ENCODE data around the gene SLC39A11. TPM values are rescaled to one million over a fixed set of nuclear protein-coding genes. Genes with fewer than 3 reads are reported as not detected.

The SLC39A11 gene
- total RNA-seq, 1 experiment from 2014 or later: 56.1 TPM

GRCh38 chr17:72810991-72811508, 281.4 kb downstream of the SLC39A11 start:
- H3K27ac ChIP-seq (ENCODE audit: low read length): no peak overlapping the region
- in situ Hi-C loops (cut with HindIII; ENCODE audit: low pct_unique_long_range_greater_than_20kb, low sequenced_read_pairs) (no loop called here), intact Hi-C loops (cut with micrococcal nuclease; ENCODE audit: unreplicated experiment) (no loop called here)
- ATAC-seq (no peak), DNase-seq (ENCODE audit: low read depth, low spot score) (no peak)
- H3K9me3 ChIP-seq (ENCODE audit: control insufficient read depth, insufficient read depth, low read depth, low read length): no peaks in the 10 kb centered on the region; the same call in 1 of the 2 replicates
- H3K36me3 ChIP-seq (ENCODE audit: control insufficient read depth, insufficient read depth, low read length): no peaks in the 10 kb centered on the region
- no peak for TF ChIP-seq POLR2AphosphoS5 (IDR thresholded peaks at IDR 0.05; ENCODE audit: low read depth, low read length)
- no peak for TF ChIP-seq TCF7L2 (IDR thresholded peaks at IDR 0.05; ENCODE audit: low read depth, low read length)
- no peak for TF ChIP-seq REST (IDR thresholded peaks at IDR 0.05; ENCODE audit: insufficient read depth in 1 of 2, low read depth in 2 of 2, low read length in 1 of 2)
- no peak for TF ChIP-seq SIN3A (IDR thresholded peaks at IDR 0.05; ENCODE audit: borderline replicate concordance, insufficient read depth, low read depth, low read length)
- TF ChIP-seq CTCF (IDR thresholded peaks at IDR 0.05): no peak
- POLR2A ChIA-PET: no interaction called here
- no peaks in the 10 kb centered on the region for H3K4me1 ChIP-seq (ENCODE audit: control insufficient read depth, insufficient read depth, low read length)
- CTCF ChIA-PET: no interaction called here
- H3K27me3 ChIP-seq (ENCODE audit: control insufficient read depth, insufficient read depth, low read length): no peaks in the 10 kb centered on the region
- no peak overlapping the region for H3K4me3 ChIP-seq (ENCODE audit: low read depth in 2 of 2, low read length in 2 of 2)
- BruUV-seq (replicated peaks): no TSS peak

- Histone ChIP-seq H3K9me3 (ENCODE audit: control insufficient read depth, insufficient read depth, low read depth, low read length) (no peaks in the 10 kb centered on the region), H3K4me1 (ENCODE audit: control insufficient read depth, insufficient read depth, low read length) (no peaks in the 10 kb centered on the region), H3K27ac (ENCODE audit: low read length) (no peak overlapping the region), H3K27me3 (ENCODE audit: control insufficient read depth, insufficient read depth, low read length) (no peaks in the 10 kb centered on the region), H3K4me3 (ENCODE audit: low read depth in 2 of 2, low read length in 2 of 2) (no peak overlapping the region), H3K36me3 (ENCODE audit: control insufficient read depth, insufficient read depth, low read length) (no peaks in the 10 kb centered on the region)
- ChIA-PET POLR2A (no interaction called here), CTCF (no interaction called here)
- intact Hi-C loops (cut with micrococcal nuclease; ENCODE audit: unreplicated experiment) (no loop called here), in situ Hi-C loops (cut with HindIII; ENCODE audit: low pct_unique_long_range_greater_than_20kb, low sequenced_read_pairs) (no loop called here)
- ATAC-seq (no peak), DNase-seq (ENCODE audit: low read depth, low spot score) (no peak)
- no peak for TF ChIP-seq SIN3A (IDR thresholded peaks at IDR 0.05; ENCODE audit: borderline replicate concordance, insufficient read depth, low read depth, low read length)
- no peak for TF ChIP-seq CTCF (IDR thresholded peaks at IDR 0.05)
- no peak for TF ChIP-seq TCF7L2 (IDR thresholded peaks at IDR 0.05; ENCODE audit: low read depth, low read length)
- TF ChIP-seq REST (IDR thresholded peaks at IDR 0.05; ENCODE audit: insufficient read depth in 1 of 2, low read depth in 2 of 2, low read length in 1 of 2): no peak
- no peak for TF ChIP-seq POLR2AphosphoS5 (IDR thresholded peaks at IDR 0.05; ENCODE audit: low read depth, low read length)
- no TSS peak for BruUV-seq (replicated peaks)
Measured at GRCh38 chr17:72806011-72806410, 286.5 kb downstream of the SLC39A11 start.

Data from Panc1 (cell line).